ENCODE measurements around the gene ZNF75A. TPM values are rescaled to one million over a fixed set of nuclear protein-coding genes. Genes with fewer than 3 reads are reported as not detected.

Gene ZNF75A
- total RNA-seq = 16.1 and 17.2 TPM in 2 replicates

GRCh38 chr16:3305109-3306068 is at the start of gene ZNF75A, which contains the start of gene TIGD7:
TSS of gene ZNF75A (plus strand) at chr16:3305497. CDS start at chr16:3308429, 2,932 bp downstream.
TSS of gene TIGD7 (minus strand) at chr16:3305430. CDS start at chr16:3300614, 4,816 bp downstream.

GRCh38 chr16:3256146-3256865 is 49.0 kb upstream of the ZNF75A start, which contains the start of gene MEFV:
TSS of gene MEFV (minus strand) at chr16:3256633. CDS start at chr16:3256587, 46 bp downstream.

GRCh38 chr16:3282730-3283542 is 22.4 kb upstream of the ZNF75A start, which contains the start of gene ZNF263:
TSS of gene ZNF263 (plus strand) at chr16:3283491. CDS start at chr16:3283819, 328 bp downstream.

DNA sequence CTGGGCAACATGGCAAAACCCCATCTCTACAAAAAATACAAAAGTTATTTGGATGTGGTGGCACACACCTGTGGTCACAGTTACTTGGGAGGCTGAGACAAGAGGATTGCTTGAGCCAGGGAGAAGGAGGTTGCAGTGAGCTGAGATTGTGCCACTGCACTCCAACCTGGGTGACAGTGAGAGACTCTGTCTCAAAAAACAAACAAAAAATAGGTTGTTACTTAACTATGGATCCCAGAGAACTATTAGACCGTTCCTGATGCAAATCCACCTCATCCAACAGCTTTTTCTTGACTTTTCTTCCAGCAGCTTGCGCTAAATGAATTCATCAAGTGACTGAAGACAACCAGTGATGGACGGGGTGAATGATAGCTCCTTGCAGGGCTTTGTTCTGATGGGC is 50.3 kb downstream of the ZNF75A start, which contains the start of gene OR2C1:
Gene OR2C1, plus strand, starts transcription at position 301 of the 400 bp plus-strand sequence. Its CDS starts 52 bp downstream, at position 353.

Other genes with a start within 250 kb of the ZNF75A start
- 7.1 and 32.4 TPM in 2 replicates for gene IL32, start 239.9 kb upstream of the ZNF75A start, total RNA-seq
- not detected in 2 replicates for gene ZSCAN10, start 206.2 kb upstream of the ZNF75A start, total RNA-seq
- 12.5 and 13.8 TPM in 2 replicates for gene ZNF205, start 192.9 kb upstream of the ZNF75A start, total RNA-seq
- 5.1 and 5.9 TPM in 2 replicates for gene ZNF213, start 170.5 kb upstream of the ZNF75A start, total RNA-seq
- not detected in 2 replicates for gene OR1F1, start 117.3 kb upstream of the ZNF75A start, total RNA-seq
- 9.3 and 11.1 TPM in 2 replicates for gene ZNF200, start 70.3 kb upstream of the ZNF75A start, total RNA-seq
- under 0.01 TPM in 1 of 2 replicates, not detected in the other for gene MEFV, start 48.9 kb upstream of the ZNF75A start, total RNA-seq
- 36.0 and 44.8 TPM in 2 replicates for gene ZNF263, start 22.0 kb upstream of the ZNF75A start, total RNA-seq
- gene TIGD7, start 67 bp upstream of the ZNF75A start, total RNA-seq = 6.5 and 8.7 TPM in 2 replicates
- under 0.01 and 0.19 TPM in 2 replicates for gene OR2C1, start 50.4 kb downstream of the ZNF75A start, total RNA-seq
- 7.9 and 9.3 TPM in 2 replicates for gene ZSCAN32, start 95.5 kb downstream of the ZNF75A start, total RNA-seq
- gene ZNF174, start 95.7 kb downstream of the ZNF75A start, total RNA-seq = 4.0 and 5.6 TPM in 2 replicates
- 2.3 and 2.7 TPM in 2 replicates for gene ZNF597, start 138.0 kb downstream of the ZNF75A start, total RNA-seq
- 10.2 and 14.9 TPM in 2 replicates for gene NAA60, start 138.2 kb downstream of the ZNF75A start, total RNA-seq
- gene C16orf90, start 190.0 kb downstream of the ZNF75A start, total RNA-seq = not detected in 2 replicates
- gene CLUAP1, start 195.5 kb downstream of the ZNF75A start, total RNA-seq = 15.8 and 21.3 TPM in 2 replicates